GM13977 (cell line): ENCODE data around the gene LHFPL6.

ENCODE experiments used
- DNase-seq: peaks from one replicate; pipeline ENCODE4 v3.0.0; 2012; ENCODE audit warnings: low spot score
- CTCF ChIP-seq: IDR thresholded peaks from 2 replicates; pipeline ENCODE4 v1.5.1; 2012; ENCODE audit warnings: mild to moderate bottlenecking, control low read depth; ENCODE audit not compliant: insufficient read depth; ENCODE audit errors: extremely low read depth, missing control alignments
- in situ Hi-C: fragments of 300-500 bp; cut with MboI; formaldehyde crosslinking; loops from one replicate; pipeline ENCODE4 v1.12.0; 2022; ENCODE audit warnings: low sequenced_read_pairs, low pct_unique_long_range_greater_than_20kb, mixed read lengths, inconsistent platforms; ENCODE audit not compliant: unreplicated experiment

LHFPL6 gene

GRCh38 chr13:39417643-39418042 is 185.3 kb downstream of the LHFPL6 start:
- no peak for TF ChIP-seq CTCF
- DNase-seq, result no peak
- in situ Hi-C loops, result no loop called here

GRCh38 chr13:39417131-39417530 is 185.9 kb downstream of the LHFPL6 start:
- DNase-seq, result no peak

GRCh38 chr13:39415008-39415802 is 187.8 kb downstream of the LHFPL6 start:
- peak; percentile 12 for TF ChIP-seq CTCF
- DNase-seq, result no peak
- in situ Hi-C loops, result no loop called here

More at GRCh38 chr13:39417131-39417530, 185.9 kb downstream of the LHFPL6 start:
- in situ Hi-C loops, result no loop called here
- TF ChIP-seq CTCF, result peak; percentile 4

GRCh38 chr13:39414339-39414738 is 188.7 kb downstream of the LHFPL6 start:
- in situ Hi-C loops, result no loop called here
- peak; percentile 14 for DNase-seq
- TF ChIP-seq CTCF, result no peak

- DNase-seq, result no peak
- TF ChIP-seq CTCF, result no peak
- in situ Hi-C loops, result no loop called here
Observed at GRCh38 chr13:39411511-39411910, 191.5 kb downstream of the LHFPL6 start.

GRCh38 chr13:39410964-39411363 is 192.0 kb downstream of the LHFPL6 start:
- in situ Hi-C loops, result no loop called here
- no peak for DNase-seq
- no peak for TF ChIP-seq CTCF
